ENCODE data around the gene DHCR24. TPM values are rescaled to one million over a fixed set of nuclear protein-coding genes. Genes with fewer than 3 reads are reported as not detected.
"Not testable (repeated sequence)": the region's sequence is repeated elsewhere in the genome, so short reads cannot be mapped to it uniquely, and the experiment has no call there.

DHCR24 gene
- total RNA-seq, 1 experiment from 2014 or later, result 305 TPM

DNA sequence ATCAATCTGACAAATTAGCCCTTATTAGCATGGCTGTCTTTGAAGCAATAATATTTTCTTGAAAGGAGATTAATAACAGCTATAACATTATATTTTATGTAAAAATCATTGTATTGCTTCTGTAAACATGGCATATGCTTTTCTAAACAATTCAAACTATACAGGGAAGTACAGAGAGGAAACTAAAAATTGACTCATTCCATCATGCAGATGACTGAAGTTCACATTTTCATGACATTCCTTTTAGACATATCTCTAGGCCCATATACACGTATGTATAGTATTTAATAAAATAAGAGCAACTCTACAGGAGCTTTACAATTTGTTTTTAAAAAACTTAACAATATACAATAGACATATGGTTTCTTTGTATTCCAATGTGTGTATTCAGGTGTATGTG is 5.6 kb upstream of the DHCR24 start:
- no peak for DNase-seq (ENCODE audit: low read depth)
- in situ Hi-C loops (cut with HindIII; ENCODE audit: low pct_unique_long_range_greater_than_20kb, low sequenced_read_pairs), result no loop called here

DNA sequence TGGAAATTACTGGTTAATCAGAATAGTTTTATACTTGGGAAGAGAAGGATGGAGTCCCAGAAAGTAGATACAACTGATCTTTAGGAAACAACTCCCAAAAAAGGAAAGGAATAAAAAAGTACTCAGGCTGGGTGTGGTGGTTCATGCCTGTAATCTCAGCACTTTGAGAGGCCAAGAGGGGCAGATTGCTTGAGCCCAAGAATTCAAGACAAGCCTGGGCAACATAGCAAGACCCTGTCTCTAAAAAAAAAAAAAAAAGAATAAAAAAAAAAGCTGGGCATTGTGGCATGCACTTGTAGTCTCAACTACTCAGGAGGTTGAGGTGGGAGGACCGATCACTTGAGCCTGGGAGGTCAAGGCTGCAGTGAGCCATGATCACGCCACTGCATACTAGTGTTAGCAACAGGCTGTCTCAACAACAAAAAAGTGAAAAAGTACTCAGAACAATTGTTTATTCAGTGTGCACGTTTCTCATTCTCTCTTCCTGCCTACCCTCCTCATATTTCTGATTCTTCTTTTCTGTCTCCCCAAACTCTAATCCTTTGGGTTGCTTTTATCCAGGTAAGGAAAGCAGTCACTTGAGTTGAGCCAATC is 2.2 kb upstream of the DHCR24 start:
- DNase-seq (ENCODE audit: low read depth), result no peak
- in situ Hi-C loops (cut with HindIII; ENCODE audit: low pct_unique_long_range_greater_than_20kb, low sequenced_read_pairs), result no loop called here

DNA sequence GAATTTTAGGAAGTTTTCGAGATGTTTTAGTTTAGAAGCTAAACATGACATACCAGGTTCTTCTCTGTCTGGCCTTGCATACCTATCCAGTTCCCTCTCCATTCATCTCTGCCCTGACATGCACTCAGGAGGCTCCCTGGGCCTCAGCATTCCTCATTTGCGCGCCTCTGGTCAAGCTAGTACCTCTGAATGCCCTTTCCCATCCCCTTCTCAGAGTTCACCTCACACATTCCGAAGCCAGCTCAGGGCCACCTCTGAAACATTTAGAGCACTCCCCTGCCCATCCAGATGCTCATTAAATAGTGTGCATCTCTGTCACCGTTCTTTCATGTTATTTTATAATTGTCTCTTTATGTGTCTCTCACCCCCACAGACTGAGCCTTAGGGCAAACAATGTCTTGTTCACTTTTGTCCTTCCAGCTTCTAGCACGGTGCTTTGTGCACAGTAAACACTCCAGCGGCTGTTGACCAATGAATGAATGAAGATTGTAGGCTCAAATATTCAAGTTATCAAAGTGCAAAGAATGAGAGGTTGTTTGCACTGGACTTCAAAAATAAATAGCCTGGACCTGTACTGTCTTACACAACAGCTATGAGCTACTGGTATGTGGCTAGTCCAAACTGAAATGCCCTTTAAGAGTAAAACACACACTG is 1.2 kb upstream of the DHCR24 start:
- in situ Hi-C loops (cut with HindIII; ENCODE audit: low pct_unique_long_range_greater_than_20kb, low sequenced_read_pairs), result no loop called here
- no peak for DNase-seq (ENCODE audit: low read depth)

DNA sequence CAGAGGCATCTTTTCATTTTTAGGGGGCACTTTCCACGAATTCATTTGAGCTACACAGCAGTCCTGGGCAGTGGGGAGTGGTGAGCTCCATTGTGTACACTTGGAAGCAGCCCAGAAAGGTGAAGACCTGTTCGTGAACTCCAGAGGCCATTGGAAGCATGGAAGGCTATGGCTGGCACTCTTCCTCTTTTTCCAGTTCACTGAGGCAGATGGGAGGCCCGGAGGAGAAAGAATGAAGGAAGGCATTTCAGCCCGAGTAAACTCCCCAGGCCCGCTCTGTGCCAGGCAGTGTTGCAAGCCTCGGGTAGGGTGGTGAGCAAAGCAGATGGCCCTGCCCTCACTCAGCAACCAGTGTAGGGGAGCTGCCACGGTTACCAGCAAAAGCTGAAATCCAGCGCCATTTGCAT is 673 bp upstream of the DHCR24 start:
- in situ Hi-C loops (cut with HindIII; ENCODE audit: low pct_unique_long_range_greater_than_20kb, low sequenced_read_pairs), result no loop called here
- DNase-seq (ENCODE audit: low read depth), result no peak

DNA sequence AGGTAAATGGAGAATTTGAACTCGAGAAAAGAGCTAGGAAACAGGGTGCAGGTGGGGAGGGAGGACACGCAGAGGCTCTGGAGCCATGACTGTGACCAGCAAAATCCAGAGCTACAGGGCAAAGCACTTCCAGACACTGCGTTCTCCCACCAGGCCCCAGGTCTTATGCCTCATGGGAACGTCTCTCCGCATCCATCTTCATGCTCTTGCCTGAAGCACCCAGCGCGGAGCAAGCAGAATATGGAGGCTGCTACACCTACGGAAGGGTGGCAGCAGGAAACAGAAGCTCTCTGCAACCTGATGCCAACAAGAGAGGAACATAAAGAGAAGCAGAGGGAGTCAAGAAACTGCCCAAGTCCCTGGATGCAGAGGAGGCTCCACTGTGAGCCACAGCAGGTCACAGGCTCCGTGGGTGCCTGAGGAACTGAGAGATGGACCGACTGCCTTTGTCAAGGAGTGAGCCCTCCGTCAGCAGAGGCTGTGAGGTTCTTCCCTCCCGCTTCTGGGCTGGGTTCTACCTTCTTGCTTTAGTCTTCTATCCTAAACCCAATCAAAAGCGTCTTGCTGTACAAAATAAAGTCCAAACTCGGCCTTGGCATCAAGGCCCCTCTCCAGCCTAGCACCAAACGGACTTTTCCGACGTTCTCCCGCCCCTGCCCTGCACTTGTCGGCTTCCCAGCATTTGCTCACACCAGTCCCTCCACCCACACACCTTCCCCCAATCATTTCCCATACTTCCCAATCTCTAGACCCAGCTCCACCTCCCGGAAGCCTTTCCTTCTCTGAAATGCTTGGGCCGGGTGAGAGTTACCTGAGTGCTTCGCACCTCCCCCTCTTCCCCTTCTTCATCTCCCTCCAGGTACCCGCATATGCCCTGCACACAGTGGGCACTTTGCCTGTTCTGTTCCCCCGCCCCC is 930 bp downstream of the DHCR24 start:
- peak; percentile 50 for DNase-seq (ENCODE audit: low read depth)

DNA sequence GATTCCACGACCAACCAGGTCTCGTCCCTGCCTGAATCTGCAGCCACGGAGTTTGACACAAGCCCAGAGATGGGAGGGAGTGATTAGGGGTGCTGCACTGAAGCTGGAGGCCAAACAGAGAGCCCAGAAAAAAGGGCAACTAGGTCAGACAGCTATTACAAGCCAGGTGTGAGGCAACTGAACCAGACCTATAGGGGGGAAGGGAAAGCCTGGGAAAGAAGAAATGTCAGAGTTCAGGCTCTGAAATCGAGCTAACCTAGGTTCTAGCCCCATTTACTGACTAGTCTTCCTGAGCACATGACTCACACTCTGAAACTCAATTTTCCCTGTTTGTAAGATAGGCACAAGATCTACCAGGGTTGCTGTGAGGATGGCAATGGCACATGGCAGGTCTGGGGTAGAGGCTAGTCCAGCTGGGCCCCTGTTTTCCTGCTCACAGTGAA is 1.7 kb downstream of the DHCR24 start:
- no peak for DNase-seq (ENCODE audit: low read depth)

More for the DNA sequence above, 930 bp downstream of the DHCR24 start:
- in situ Hi-C loops (cut with HindIII; ENCODE audit: low pct_unique_long_range_greater_than_20kb, low sequenced_read_pairs), result no loop called here

DNA sequence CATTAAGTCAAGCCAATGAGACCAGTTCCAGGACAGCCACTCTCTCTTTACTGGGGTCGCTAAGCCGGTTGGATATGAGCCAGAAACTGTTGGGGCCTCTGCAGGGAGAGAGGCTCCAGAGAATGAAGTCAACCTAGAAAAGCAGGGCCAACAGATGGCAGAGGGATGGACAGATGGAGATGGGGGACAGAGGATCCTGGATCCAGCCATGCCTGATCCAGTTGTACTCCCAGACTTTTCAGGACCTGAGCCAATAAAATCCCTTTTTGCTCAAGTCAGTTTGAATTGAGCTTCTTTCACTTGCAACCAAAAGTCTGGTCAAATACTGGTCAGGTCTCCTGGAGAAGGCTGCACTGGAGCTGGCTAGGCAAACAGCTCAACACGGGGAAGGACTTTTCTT is 2.2 kb downstream of the DHCR24 start:
- no peak for DNase-seq (ENCODE audit: low read depth)
- in situ Hi-C loops (cut with HindIII; ENCODE audit: low pct_unique_long_range_greater_than_20kb, low sequenced_read_pairs), result no loop called here

More for the DNA sequence above, 1.7 kb downstream of the DHCR24 start:
- in situ Hi-C loops (cut with HindIII; ENCODE audit: low pct_unique_long_range_greater_than_20kb, low sequenced_read_pairs), result no loop called here

DNA sequence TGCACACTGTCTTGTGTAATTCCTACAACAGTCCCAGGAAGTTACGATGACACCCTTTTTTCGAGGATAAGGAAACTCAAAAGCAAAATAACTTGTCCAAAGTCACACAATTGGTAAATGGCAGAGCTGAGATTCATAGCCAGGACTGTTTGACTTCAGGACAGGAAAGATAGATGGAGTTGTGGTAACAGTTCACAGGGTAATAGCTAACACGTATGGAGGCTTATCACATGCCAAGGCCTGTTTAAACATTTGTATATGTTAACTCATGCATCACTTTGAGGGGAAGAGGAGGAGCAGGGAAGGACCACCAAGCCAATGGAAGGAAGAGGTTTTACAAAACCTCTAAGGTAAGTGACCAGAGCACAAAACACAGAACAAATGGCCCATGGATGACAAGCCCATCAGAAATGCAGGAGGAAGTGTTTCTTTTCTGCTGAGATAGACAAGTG is 2.8 kb downstream of the DHCR24 start:
- DNase-seq (ENCODE audit: low read depth), result peak; percentile 90
- in situ Hi-C loops (cut with HindIII; ENCODE audit: low pct_unique_long_range_greater_than_20kb, low sequenced_read_pairs), result no loop called here

DNA sequence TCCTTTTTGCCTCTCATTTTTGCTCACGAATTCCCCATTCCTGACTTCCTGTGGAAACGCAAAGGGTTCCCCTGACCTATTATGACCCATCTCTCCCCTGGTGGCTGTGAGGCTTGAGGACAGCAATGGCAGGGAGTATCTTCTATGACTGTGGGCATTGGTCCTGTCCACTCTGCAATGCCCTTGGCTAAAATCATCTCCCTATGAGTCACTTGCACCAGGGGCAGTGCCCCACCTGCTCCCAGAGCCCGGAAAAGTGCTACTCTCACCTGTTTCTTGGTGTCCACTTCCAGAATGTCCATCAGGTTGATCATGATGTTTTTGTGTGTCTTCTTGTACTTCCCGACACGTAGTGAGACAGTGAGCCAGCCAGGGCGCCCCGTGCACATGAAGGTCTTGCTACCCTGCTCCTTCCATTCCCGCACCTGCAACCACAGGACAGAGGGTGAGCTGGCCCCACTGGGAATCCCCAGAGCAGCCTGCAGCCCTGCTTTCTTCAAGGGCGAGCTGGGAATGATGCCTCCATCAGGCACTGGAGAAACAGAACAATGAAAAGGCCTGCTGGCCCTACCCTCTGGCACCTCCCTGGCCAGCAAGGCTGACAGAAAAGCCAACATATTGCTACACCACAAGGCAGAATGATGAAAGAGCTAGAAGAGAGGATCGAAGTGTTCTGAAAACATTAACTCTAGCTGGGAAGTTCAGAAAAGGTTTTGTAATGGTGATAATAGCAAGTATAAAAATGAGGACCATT is 3.5 kb downstream of the DHCR24 start:
- no peak for DNase-seq (ENCODE audit: low read depth)
- in situ Hi-C loops (cut with HindIII; ENCODE audit: low pct_unique_long_range_greater_than_20kb, low sequenced_read_pairs), result no loop called here

DNA sequence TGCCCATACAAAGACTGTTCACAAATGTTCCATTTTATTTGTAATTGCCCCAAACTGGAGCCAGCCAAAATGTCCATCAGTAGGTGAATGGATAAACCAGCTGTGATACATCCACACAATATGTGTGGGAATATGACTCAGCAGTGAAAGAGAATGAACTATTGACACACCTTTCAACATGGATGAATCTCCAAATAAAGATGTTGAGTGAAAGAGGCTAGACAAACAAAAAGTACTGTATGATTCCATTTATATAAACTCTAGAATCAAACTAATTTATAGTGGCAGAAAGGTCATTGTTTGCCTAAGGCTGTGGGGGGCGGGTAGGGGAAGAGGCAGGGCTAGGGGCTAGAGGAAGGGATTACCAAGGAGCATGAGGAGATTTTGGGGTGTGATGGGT is 4.5 kb downstream of the DHCR24 start:
- in situ Hi-C loops (cut with HindIII; ENCODE audit: low pct_unique_long_range_greater_than_20kb, low sequenced_read_pairs), result no loop called here
- DNase-seq (ENCODE audit: low read depth), result peak; percentile 70

DNA sequence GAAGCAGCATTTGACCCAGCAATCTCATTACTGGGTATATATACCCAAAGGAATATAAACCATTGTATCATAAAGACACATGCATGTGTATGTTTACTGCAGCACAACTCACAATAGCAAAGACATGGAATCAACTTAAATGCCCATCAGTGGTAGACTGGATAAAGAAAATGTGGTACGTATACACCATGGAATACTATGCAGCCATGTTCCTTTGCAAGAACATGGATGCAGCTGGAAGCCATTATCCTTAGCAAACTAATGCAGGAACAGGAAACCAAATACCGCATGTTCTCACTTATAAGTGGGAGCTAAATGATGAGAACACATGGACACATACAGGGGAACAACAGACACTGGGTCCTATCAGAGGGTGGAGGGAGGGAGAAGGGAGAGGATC is 5.4 kb downstream of the DHCR24 start:
- in situ Hi-C loops (cut with HindIII; ENCODE audit: low pct_unique_long_range_greater_than_20kb, low sequenced_read_pairs); DNase-seq (ENCODE audit: low read depth): not testable (repeated sequence)

DNA sequence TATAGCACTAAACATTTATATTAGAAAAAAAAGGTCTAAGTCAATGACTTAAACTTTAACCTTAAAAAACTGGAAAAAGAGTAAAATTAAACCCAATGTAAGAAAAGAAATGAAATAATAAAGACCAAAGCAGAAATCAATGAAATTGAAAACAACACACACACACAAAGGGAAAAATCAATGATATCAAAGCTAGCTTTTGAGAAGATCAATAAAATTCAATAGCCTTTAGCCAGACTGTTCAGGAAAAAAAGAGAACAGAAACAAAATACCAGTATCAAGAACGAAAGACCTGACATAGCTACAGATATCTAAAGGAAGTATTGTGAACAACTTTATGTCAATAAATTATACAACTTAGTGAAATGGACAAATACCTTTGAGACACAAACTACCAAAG is 7.1 kb downstream of the DHCR24 start:
- in situ Hi-C loops (cut with HindIII; ENCODE audit: low pct_unique_long_range_greater_than_20kb, low sequenced_read_pairs), result no loop called here
- DNase-seq (ENCODE audit: low read depth), result no peak

DNA sequence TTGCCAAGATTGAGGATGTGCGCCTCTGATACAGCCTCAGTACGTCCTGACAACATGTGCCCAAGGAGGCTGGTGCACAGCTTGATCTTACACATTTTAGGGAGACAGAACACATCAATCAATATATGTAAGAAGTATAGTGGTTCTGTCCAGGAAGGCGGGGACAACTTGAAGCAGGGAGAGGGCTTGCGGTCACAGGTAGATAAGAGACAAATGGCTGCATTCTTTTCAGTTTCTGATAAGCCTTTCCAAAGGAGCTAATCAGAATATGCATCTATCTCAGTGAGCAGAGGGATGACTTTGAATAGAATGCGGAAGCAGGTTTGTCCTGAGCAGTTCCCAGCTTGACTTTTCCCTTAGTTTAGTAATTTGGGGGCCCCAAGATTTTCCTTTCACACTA is 10.2 kb downstream of the DHCR24 start:
- DNase-seq (ENCODE audit: low read depth), result no peak
- in situ Hi-C loops (cut with HindIII; ENCODE audit: low pct_unique_long_range_greater_than_20kb, low sequenced_read_pairs), result no loop called here

DNA sequence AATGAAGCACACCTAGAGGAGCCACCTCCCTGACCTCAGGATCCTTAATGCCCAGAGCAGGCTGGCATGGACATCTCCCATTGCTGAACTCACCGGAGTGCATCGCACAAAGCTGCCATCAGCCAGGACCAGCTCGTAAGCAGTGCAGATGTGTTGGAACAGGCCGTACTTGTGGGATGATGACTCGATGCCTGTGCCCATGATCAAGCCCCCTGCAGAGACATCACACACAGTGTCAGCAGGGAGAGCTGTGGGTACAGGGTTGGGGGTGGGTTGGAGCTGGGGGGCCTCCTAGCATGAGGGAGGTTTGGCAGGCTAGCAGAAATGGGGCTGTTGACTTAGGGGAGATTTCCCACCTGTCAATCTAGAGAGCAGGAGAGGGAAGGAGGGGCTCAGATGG is 12.0 kb downstream of the DHCR24 start:
- in situ Hi-C loops (cut with HindIII; ENCODE audit: low pct_unique_long_range_greater_than_20kb, low sequenced_read_pairs), result no loop called here
- DNase-seq (ENCODE audit: low read depth), result no peak

DNA sequence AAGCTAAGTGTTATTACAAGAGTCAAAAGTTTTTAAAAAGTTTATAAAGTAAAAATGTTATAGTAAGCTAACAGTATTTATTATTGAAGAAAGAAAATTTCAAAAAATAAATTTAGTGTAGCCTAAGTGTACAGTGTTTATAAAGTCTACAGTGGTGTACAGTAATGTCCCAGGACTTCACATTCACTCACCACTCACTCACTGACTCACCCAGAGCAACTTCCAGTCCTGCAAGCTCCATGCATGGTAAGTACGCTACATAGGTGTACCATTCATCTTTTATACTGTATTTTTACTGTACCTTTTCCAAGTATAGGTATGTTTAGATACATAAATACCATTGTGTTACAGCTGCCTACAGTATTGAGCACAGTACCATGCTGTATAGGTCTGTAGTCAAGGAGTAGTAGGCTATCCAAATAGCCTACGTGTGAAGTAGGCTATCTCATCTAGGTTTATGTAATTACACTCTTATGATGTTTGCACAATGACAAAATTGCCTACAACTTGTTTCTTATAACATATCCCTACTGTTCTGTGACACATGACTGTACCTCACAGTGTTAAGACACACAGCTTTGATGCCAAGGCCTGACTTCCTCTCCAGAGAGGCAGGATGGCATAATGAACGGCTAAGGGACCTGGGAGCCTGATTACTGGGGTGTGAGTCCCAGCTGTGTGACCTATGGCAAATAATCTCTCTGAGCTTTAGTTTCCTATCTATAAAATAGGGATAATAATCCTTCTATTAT is 12.7 kb downstream of the DHCR24 start:
- in situ Hi-C loops (cut with HindIII; ENCODE audit: low pct_unique_long_range_greater_than_20kb, low sequenced_read_pairs), result no loop called here

DNA sequence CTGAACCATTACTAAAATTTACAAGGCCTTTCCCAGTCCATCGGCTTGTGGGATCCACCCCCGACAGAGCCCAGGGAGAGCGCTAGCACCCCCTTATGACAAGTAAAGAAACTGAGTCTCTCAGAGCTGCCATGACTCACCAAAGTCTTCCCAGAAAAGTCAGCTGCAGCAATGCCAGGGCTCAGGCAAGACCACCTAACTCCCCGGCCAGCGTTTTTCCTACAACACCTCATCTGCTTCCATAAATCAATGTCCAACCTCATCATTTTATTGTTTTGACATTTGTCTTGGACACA is 15.0 kb downstream of the DHCR24 start:
- no peak for DNase-seq (ENCODE audit: low read depth)
- in situ Hi-C loops (cut with HindIII; ENCODE audit: low pct_unique_long_range_greater_than_20kb, low sequenced_read_pairs), result no loop called here

More for the DNA sequence above, 12.7 kb downstream of the DHCR24 start:
- DNase-seq (ENCODE audit: low read depth), result no peak

DNA sequence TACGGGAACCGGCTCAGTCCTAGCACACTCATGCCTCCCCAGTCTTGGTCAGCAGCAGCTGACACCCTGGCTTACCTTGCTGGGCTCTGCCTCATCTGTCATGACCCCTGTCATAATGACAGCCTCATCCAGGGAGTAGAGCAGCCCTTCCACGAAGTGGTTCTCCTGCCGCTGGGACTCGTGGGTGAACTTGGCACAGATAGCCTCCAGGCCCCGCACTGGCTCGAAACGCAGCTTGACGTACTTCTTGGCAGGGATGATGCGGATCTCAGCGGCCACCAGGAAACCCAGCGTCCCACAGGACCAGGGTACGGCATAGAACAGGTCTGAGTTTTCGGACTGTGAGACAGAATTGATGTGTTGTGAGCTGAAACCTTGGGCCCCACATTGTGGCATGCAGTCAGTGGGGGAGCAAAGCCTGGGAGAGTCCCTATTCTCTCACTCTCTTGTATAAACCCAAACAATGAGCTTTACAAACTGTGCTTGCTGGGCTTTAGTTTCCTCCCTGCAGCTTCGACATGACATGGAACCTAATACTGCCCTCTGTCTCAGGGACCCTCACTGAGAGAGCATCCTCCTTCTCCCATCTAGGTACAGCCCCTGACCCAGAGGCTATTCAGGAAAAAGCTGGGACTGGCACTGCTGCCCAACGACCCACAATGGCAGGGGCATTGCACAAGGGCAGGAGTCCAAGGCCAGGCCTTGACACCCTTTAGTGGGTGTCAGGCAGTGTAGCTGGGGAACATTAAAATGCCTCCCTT is 15.5 kb downstream of the DHCR24 start:
- no peak for DNase-seq (ENCODE audit: low read depth)
- in situ Hi-C loops (cut with HindIII; ENCODE audit: low pct_unique_long_range_greater_than_20kb, low sequenced_read_pairs), result no loop called here

All from Caki2 (cell line).